Sciatic nerve (tissue), 2 donors: ENCODE measurements around the gene FGF18. TPM values are rescaled to one million over a fixed set of nuclear protein-coding genes. Genes with fewer than 3 reads are reported as not detected.

Experiments
- ATAC-seq: fragments of 200-7000 bp; cut with Tn5 transposase; one replicate; pipeline ENCODE4 v1.9.1; 2020; ENCODE audit warnings: mild to moderate bottlenecking, moderate library complexity
- DNase-seq: peaks from one replicate; pipeline ENCODE4 v3.0.0-alpha.2; 2020; ENCODE audit warnings: low spot score
- intact Hi-C: fragments of 100-400 bp; cut with DNase I; formaldehyde crosslinking; loops from one replicate; pipeline ENCODE4 v1.14.2; 2022
- total RNA-seq: library from RNA; stranded (reverse); fragmentation: NEBNext Ultra II Directional; extraction: Animal tissue kit (Norgen Biotek cat#: 25700); gene quantifications from one replicate; pipeline ENCODE4 v1.2.1, GENCODE V29; 2021
- donor health status: DM: no; HTN: no; CAD: no.
- donor health status: DM: no; HTN: no; CAD: no.

FGF18 gene
- total RNA-seq, 1 donor from 2014 or later = 15.8 TPM

GRCh38 chr5:171453988-171454387 lies 34.5 kb downstream of the FGF18 start:
- DNase-seq = no peak
- no peak for ATAC-seq
- intact Hi-C loops = no loop called here

GRCh38 chr5:171454549-171454948 lies 35.1 kb downstream of the FGF18 start:
- no peak for ATAC-seq
- no peak for DNase-seq
- intact Hi-C loops = no loop called here

- intact Hi-C loops = no loop called here
- ATAC-seq = no peak
- no peak for DNase-seq
Observed at GRCh38 chr5:171455522-171455921, 36.1 kb downstream of the FGF18 start.

- DNase-seq (no peak), ATAC-seq (no peak)
- intact Hi-C loops = no loop called here
Observed at GRCh38 chr5:171457208-171457981, 37.9 kb downstream of the FGF18 start.

GRCh38 chr5:171459839-171460238 lies 40.4 kb downstream of the FGF18 start:
- intact Hi-C loops = no loop called here
- DNase-seq = no peak
- ATAC-seq = no peak

- ATAC-seq = no peak
- no peak for DNase-seq
- intact Hi-C loops = no loop called here
Observed at GRCh38 chr5:171462136-171462927, 42.9 kb downstream of the FGF18 start.

- intact Hi-C loops = no loop called here
- ATAC-seq = no peak
- no peak for DNase-seq
Observed at GRCh38 chr5:171462928-171463861, 43.7 kb downstream of the FGF18 start.

GRCh38 chr5:171463862-171464229 lies 44.4 kb downstream of the FGF18 start:
- ATAC-seq (no peak), DNase-seq (no peak)
- intact Hi-C loops = no loop called here

- intact Hi-C loops = no loop called here
- ATAC-seq (no peak), DNase-seq (no peak)
Observed at GRCh38 chr5:171464829-171465228, 45.4 kb downstream of the FGF18 start.

GRCh38 chr5:171467107-171467506 lies 47.7 kb downstream of the FGF18 start:
- no peak for DNase-seq
- no peak for ATAC-seq
- intact Hi-C loops = no loop called here

- intact Hi-C loops = no loop called here
- DNase-seq = no peak
Observed at GRCh38 chr5:171469326-171469725, 49.9 kb downstream of the FGF18 start.

GRCh38 chr5:171470420-171470819 lies 51.0 kb downstream of the FGF18 start:
- ATAC-seq = no peak
- no peak for DNase-seq
- intact Hi-C loops = no loop called here

More at GRCh38 chr5:171469326-171469725, 49.9 kb downstream of the FGF18 start:
- no peak for ATAC-seq

- no peak for ATAC-seq
- DNase-seq = no peak
- intact Hi-C loops = no loop called here
Observed at GRCh38 chr5:171474230-171474813, 54.9 kb downstream of the FGF18 start.

GRCh38 chr5:171475596-171475995 lies 56.1 kb downstream of the FGF18 start:
- ATAC-seq = no peak

GRCh38 chr5:171476701-171477100 lies 57.3 kb downstream of the FGF18 start:
- DNase-seq = no peak
- no peak for ATAC-seq
- intact Hi-C loops = no loop called here

More at GRCh38 chr5:171475596-171475995, 56.1 kb downstream of the FGF18 start:
- no peak for DNase-seq
- intact Hi-C loops = no loop called here

GRCh38 chr5:171477101-171477500 lies 57.7 kb downstream of the FGF18 start:
- intact Hi-C loops = no loop called here

GRCh38 chr5:171477666-171478065 lies 58.2 kb downstream of the FGF18 start:
- ATAC-seq (no peak), DNase-seq (no peak)
- intact Hi-C loops = no loop called here

More at GRCh38 chr5:171477101-171477500, 57.7 kb downstream of the FGF18 start:
- DNase-seq (no peak), ATAC-seq (no peak)

GRCh38 chr5:171478946-171479775 lies 59.7 kb downstream of the FGF18 start:
- DNase-seq = no peak
- intact Hi-C loops = no loop called here
- ATAC-seq = no peak
